ENCODE data around the gene SLC9C1. TPM values are rescaled to one million over a fixed set of nuclear protein-coding genes. Genes with fewer than 3 reads are reported as not detected.

The SLC9C1 gene
- total RNA-seq, 1 donor from 2014 or later, result not detected

- H3K9me3 Mint-ChIP-seq (ENCODE audit: unreplicated experiment), result peaks cover 10% of the 10 kb centered on the region
- peak overlapping the region; percentile 43 for H3K4me3 Mint-ChIP-seq (ENCODE audit: unreplicated experiment)
- peaks cover 25% of the 10 kb centered on the region for H3K4me1 Mint-ChIP-seq (ENCODE audit: low read depth, unreplicated experiment)
- H3K27me3 Mint-ChIP-seq (ENCODE audit: unreplicated experiment), result peaks cover 2% of the 10 kb centered on the region
- H3K27ac Mint-ChIP-seq (ENCODE audit: unreplicated experiment), result peak overlapping the region; percentile 35
- no peak for DNase-seq
- no peak for TF ChIP-seq CTCF (IDR thresholded peaks at IDR 0.05; ENCODE audit: partially characterized antibody, unreplicated experiment)
- H3K36me3 Mint-ChIP-seq (ENCODE audit: unreplicated experiment), result peaks cover 5% of the 10 kb centered on the region
Observed at GRCh38 chr3:112338021-112338726, 44.2 kb upstream of the SLC9C1 start.

GRCh38 chr3:112335434-112335781 lies 41.4 kb upstream of the SLC9C1 start:
- TF ChIP-seq CTCF (IDR thresholded peaks at IDR 0.05; ENCODE audit: partially characterized antibody, unreplicated experiment), result no peak
- DNase-seq, result no peak
- peaks cover 19% of the 10 kb centered on the region for H3K4me1 Mint-ChIP-seq (ENCODE audit: low read depth, unreplicated experiment)
- H3K4me3 Mint-ChIP-seq (ENCODE audit: unreplicated experiment), result peak overlapping the region; percentile 96
- H3K36me3 Mint-ChIP-seq (ENCODE audit: unreplicated experiment), result no peaks in the 10 kb centered on the region
- H3K27me3 Mint-ChIP-seq (ENCODE audit: unreplicated experiment), result peaks cover 5% of the 10 kb centered on the region
- H3K9me3 Mint-ChIP-seq (ENCODE audit: unreplicated experiment), result peaks cover 15% of the 10 kb centered on the region
- H3K27ac Mint-ChIP-seq (ENCODE audit: unreplicated experiment), result peak overlapping the region; percentile 99

- Mint-ChIP-seq H3K27ac (ENCODE audit: unreplicated experiment) (peak overlapping the region; percentile 99), H3K4me1 (ENCODE audit: low read depth, unreplicated experiment) (peaks cover 17% of the 10 kb centered on the region), H3K27me3 (ENCODE audit: unreplicated experiment) (peaks cover 5% of the 10 kb centered on the region), H3K36me3 (ENCODE audit: unreplicated experiment) (no peaks in the 10 kb centered on the region), H3K4me3 (ENCODE audit: unreplicated experiment) (peak overlapping the region; percentile 96), H3K9me3 (ENCODE audit: unreplicated experiment) (peaks cover 15% of the 10 kb centered on the region)
- DNase-seq, result no peak
- no peak for TF ChIP-seq CTCF (IDR thresholded peaks at IDR 0.05; ENCODE audit: partially characterized antibody, unreplicated experiment)
Observed at GRCh38 chr3:112334691-112335433, 40.8 kb upstream of the SLC9C1 start.

- DNase-seq, result no peak
- Mint-ChIP-seq H3K27ac (ENCODE audit: unreplicated experiment) (peak overlapping the region; percentile 99), H3K9me3 (ENCODE audit: unreplicated experiment) (peaks cover 15% of the 10 kb centered on the region), H3K27me3 (ENCODE audit: unreplicated experiment) (peaks cover 5% of the 10 kb centered on the region), H3K4me3 (ENCODE audit: unreplicated experiment) (peak overlapping the region; percentile 96), H3K36me3 (ENCODE audit: unreplicated experiment) (no peaks in the 10 kb centered on the region), H3K4me1 (ENCODE audit: low read depth, unreplicated experiment) (peaks cover 14% of the 10 kb centered on the region)
- TF ChIP-seq CTCF (IDR thresholded peaks at IDR 0.05; ENCODE audit: partially characterized antibody, unreplicated experiment), result no peak
Observed at GRCh38 chr3:112333381-112334317, 39.6 kb upstream of the SLC9C1 start.

All from glutamatergic neuron (in vitro differentiated cells).